Measurements from ENCODE around the gene NCOA7.
A peak's percentile ranks its signal among the peaks of the same experiment; 100 is the strongest.

NCOA7 gene

DNA sequence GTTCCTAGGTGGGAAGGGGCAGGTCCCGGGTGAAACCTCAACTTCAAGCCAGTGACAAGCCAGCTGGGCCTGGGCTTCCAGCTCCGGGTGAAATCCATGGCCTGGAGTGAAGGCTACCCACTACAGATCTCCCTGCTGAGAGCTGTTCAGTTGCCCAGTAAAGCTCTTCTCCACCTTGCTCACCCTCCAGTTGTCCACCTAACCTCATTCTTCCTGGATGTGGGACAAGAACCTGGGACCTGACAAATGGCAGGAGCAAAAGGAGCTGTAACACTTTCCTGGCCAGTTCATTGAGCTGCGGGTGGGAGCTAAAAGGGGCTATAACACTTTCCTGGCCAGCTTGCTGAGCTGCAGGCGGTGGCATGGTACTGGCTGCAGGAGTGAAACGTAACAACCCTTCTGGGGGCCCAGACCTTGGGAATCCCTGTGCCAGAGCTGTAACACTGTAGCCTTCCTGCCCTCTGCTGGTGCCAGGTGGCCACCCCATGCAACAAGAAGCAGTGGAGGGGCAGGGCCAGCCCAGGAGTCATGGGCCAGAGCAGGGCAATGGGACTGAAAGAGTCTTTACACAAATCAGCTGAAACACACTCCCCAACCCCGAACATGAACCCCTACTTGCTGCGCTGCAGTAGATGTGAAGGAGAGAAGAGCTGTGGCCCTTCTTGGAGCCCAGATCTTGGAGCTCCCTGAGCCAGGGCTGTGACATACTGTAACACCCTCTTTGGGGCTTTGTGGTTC, 162.2 kb downstream of the NCOA7 start:
- in situ Hi-C loops (cut with HindIII; ENCODE audit: low sequenced_read_pairs): loop anchor here (25.0 kb wide), 1 partner anchor 166 kb away; the partner anchor contains the start of gene NCOA7
- no peak overlapping the region for H3K4me3 ChIP-seq (ENCODE audit: low read depth, low read length)
- peak; percentile 37 for TF ChIP-seq CTCF (IDR thresholded peaks at IDR 0.05; ENCODE audit: low read depth, low read length, missing control alignments)
- no peak for DNase-seq (ENCODE audit: low read depth)

DNA sequence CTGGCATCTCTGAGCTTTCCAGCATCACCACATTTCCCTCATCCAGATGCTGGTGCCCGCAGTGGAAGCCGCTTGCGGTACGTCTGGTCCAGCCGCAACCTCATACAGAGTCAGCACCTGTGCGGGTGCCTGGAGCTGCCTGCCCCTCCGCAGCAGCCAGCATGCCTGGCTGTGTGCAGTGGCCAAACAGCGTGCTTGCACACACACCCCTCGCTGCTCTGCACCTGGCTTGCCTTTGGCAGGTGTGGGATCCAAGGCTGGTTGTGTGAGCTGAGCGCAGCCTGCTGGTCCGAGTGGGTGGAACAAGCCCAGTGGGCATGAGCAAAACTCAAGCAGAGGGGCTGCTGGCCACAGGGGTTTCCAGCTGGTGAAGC, 162.7 kb downstream of the NCOA7 start:
- in situ Hi-C loops (cut with HindIII; ENCODE audit: low sequenced_read_pairs): loop anchor here (25.0 kb wide), 1 partner anchor 166 kb away; the partner anchor contains the start of gene NCOA7
- no peak overlapping the region for H3K4me3 ChIP-seq (ENCODE audit: low read depth, low read length)

DNA sequence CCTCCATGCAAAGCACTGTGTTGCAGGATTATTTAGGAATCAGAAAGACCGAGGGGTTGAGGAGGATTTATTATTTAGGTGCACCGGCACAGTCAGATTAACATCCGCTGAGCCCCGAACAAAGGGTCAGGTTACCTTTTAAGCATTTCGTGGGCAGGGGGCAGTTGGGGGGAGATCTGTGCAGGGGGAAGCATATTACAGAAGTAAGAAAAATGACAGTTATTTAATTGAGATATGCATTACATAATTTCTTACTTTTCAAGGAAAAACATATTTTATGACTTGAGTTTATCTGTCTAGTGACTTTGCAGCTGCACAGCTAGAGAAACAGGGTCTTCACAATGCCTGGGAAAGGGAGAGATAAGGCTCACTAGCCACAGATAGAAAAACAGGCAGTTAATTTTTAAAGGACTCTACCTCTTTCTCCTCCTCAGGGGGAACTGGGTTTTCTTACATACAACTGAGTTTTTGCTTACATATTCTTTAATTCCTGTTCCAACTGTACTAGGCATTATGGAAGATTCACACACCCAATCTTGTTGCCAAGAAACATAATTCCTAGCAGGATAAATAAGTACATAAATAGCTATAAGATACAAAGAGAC, 164.1 kb downstream of the NCOA7 start:
- H3K4me3 ChIP-seq (ENCODE audit: low read depth, low read length): no peak overlapping the region
- no peak for DNase-seq (ENCODE audit: low read depth)

More for the DNA sequence above, 162.7 kb downstream of the NCOA7 start:
- DNase-seq (ENCODE audit: low read depth): no peak
- peak; percentile 10 for TF ChIP-seq CTCF (IDR thresholded peaks at IDR 0.05; ENCODE audit: low read depth, low read length, missing control alignments)

DNA sequence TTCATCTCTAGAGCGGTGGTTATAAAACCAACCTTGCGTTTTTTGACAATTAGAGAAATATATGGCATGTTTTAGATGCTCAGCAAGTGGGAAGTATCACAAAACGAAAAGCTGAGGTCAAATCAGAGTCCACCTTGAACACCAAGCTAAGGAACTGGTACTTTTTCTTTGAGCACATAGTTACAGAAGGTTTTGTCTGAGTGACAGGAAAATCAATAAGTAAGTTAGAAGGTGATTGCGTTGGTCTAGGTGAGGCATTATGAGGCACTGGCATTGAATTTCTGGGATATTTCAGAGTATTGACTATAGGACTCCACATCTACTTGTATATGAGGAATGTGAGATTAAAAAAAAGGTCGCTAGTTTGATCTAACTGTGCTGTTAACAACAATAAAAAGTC, 165.2 kb downstream of the NCOA7 start:
- no peak for DNase-seq (ENCODE audit: low read depth)
- TF ChIP-seq CTCF (IDR thresholded peaks at IDR 0.05; ENCODE audit: low read depth, low read length, missing control alignments): no peak
- peak overlapping the region; percentile 75 for H3K4me3 ChIP-seq (ENCODE audit: low read depth, low read length)
- in situ Hi-C loops (cut with HindIII; ENCODE audit: low sequenced_read_pairs): loop anchor here (25.0 kb wide), 1 partner anchor 169 kb away; the partner anchor contains the start of gene NCOA7

More for the DNA sequence above, 164.1 kb downstream of the NCOA7 start:
- TF ChIP-seq CTCF (IDR thresholded peaks at IDR 0.05; ENCODE audit: low read depth, low read length, missing control alignments): no peak
- in situ Hi-C loops (cut with HindIII; ENCODE audit: low sequenced_read_pairs): loop anchor here (25.0 kb wide), 1 partner anchor 168 kb away; the partner anchor contains the start of gene NCOA7

GRCh38 chr6:125956506-125957390, 166.0 kb downstream of the NCOA7 start, which contains the start of gene HINT3:
HINT3 (plus strand) TSS chr6:125956770; CDS start chr6:125956978, 208 bp downstream.
- TF ChIP-seq CTCF (IDR thresholded peaks at IDR 0.05; ENCODE audit: low read depth, low read length, missing control alignments): peak; percentile 97
- peak within 1 kb of the TSS; percentile 75 for H3K4me3 ChIP-seq (ENCODE audit: low read depth, low read length)
- in situ Hi-C loops (cut with HindIII; ENCODE audit: low sequenced_read_pairs): loop anchor here (25.0 kb wide), 1 partner anchor 169 kb away; the partner anchor contains the start of gene NCOA7

DNA sequence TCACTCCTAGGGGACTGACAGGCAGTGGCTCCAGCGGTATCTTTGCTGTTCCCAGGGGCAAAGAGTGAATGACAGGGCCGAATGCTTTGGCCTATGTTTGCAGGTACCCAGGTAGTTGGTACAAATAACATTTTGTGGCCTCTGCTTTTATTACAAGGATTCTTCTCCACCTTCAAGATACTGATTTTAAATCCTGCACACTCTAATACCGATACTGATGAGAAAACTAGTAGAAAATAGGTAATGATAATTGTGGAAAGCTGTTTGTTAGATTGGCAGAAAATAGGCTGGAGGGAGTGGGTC, 166.6 kb downstream of the NCOA7 start:
- no peak for TF ChIP-seq CTCF (IDR thresholded peaks at IDR 0.05; ENCODE audit: low read depth, low read length, missing control alignments)
- peak overlapping the region; percentile 75 for H3K4me3 ChIP-seq (ENCODE audit: low read depth, low read length)
- DNase-seq (ENCODE audit: low read depth): no peak
- in situ Hi-C loops (cut with HindIII; ENCODE audit: low sequenced_read_pairs): loop anchor here (25.0 kb wide), 1 partner anchor 170 kb away; the partner anchor contains the start of gene NCOA7

More at GRCh38 chr6:125956506-125957390, 166.0 kb downstream of the NCOA7 start, which contains the start of gene HINT3:
- peak; percentile 94 for DNase-seq (ENCODE audit: low read depth)
